GM23338 (cell line): ENCODE measurements around the gene STK17A. TPM values are rescaled to one million over a fixed set of nuclear protein-coding genes. Genes with fewer than 3 reads are reported as not detected.

Experiments
- ATAC-seq: fragments of 200-7000 bp; cut with Tn5 transposase; 3 replicates; pipeline ENCODE4 v1.9.1; 2020
- DNase-seq: peaks from one replicate; pipeline ENCODE4 v3.0.0-alpha.2; 2015; ENCODE audit warnings: low spot score
- H2AFZ ChIP-seq: fragments of 200-600 bp; sonication (generic); 2 replicates; pipeline ENCODE4 v1.8.0; 2016; ENCODE audit warnings: antibody characterized with exemption, mild to moderate bottlenecking, moderate library complexity
- H3F3A ChIP-seq: fragments of 200-600 bp; sonication (generic); replicated peaks from 2 replicates; pipeline ENCODE4 v1.8.0; 2017; ENCODE audit warnings: antibody characterized with exemption, mixed run types, low read depth
- H3K27ac ChIP-seq: fragments of 200-600 bp; sonication (generic); 2 replicates; pipeline ENCODE4 v1.6.1; 2016; ENCODE audit warnings: low read depth
- H3K27me3 ChIP-seq: fragments of 200-600 bp; sonication (generic); 2 replicates; pipeline ENCODE4 v1.8.0; 2016; ENCODE audit warnings: mild to moderate bottlenecking, mixed run types, moderate library complexity; ENCODE audit not compliant: insufficient read depth
- H3K36me3 ChIP-seq: fragments of 200-600 bp; sonication (generic); 2 replicates; pipeline ENCODE4 v1.8.0; 2016; ENCODE audit warnings: mild to moderate bottlenecking; ENCODE audit not compliant: insufficient read depth
- H3K4me1 ChIP-seq: fragments of 200-600 bp; sonication (generic); 2 replicates; pipeline ENCODE4 v1.8.0; 2016; ENCODE audit warnings: mild to moderate bottlenecking, moderate library complexity; ENCODE audit not compliant: insufficient read depth
- H3K4me2 ChIP-seq: fragments of 200-600 bp; sonication (generic); 2 replicates; pipeline ENCODE4 v1.7.1; 2017; ENCODE audit warnings: mixed run types
- H3K4me3 ChIP-seq: fragments of 200-600 bp; sonication (generic); 2 replicates; pipeline ENCODE4 v1.6.1; 2016; ENCODE audit warnings: mixed run types
- H3K79me2 ChIP-seq: fragments of 200-600 bp; sonication (generic); replicated peaks from 2 replicates; pipeline ENCODE4 v1.8.0; 2017; ENCODE audit warnings: mild to moderate bottlenecking; ENCODE audit not compliant: insufficient read depth
- H3K9me2 ChIP-seq: fragments of 200-600 bp; sonication (generic); 2 replicates; pipeline ENCODE4 v1.8.0; 2017; ENCODE audit not compliant: insufficient read depth
- H4K20me1 ChIP-seq: fragments of 200-600 bp; sonication (generic); replicated peaks from 2 replicates; pipeline ENCODE4 v1.8.0; 2017; ENCODE audit warnings: mild to moderate bottlenecking; ENCODE audit not compliant: insufficient read depth
- H3K27ac Mint-ChIP-seq: 2 replicates; pipeline ENCODE4 v1.8.0; 2020; ENCODE audit warnings: inconsistent platforms, mild to moderate bottlenecking, moderate library complexity, mixed read lengths
- H3K27me3 Mint-ChIP-seq: 3 replicates; pipeline ENCODE4 v1.8.0; 2022; ENCODE audit warnings: low read depth, mild to moderate bottlenecking, moderate library complexity, mixed read lengths, inconsistent platforms; ENCODE audit not compliant: insufficient read depth, poor library complexity
- H3K36me3 Mint-ChIP-seq: 3 replicates; pipeline ENCODE4 v1.8.0; 2021; ENCODE audit warnings: low read depth, mild to moderate bottlenecking, inconsistent platforms, moderate library complexity, mixed read lengths
- H3K4me1 Mint-ChIP-seq: 3 replicates; pipeline ENCODE4 v1.8.0; 2020; ENCODE audit warnings: mild to moderate bottlenecking, inconsistent platforms, mixed read lengths
- H3K4me3 Mint-ChIP-seq: 3 replicates; pipeline ENCODE4 v1.8.0; 2021; ENCODE audit warnings: moderate library complexity, mild to moderate bottlenecking, inconsistent platforms, mixed read lengths
- H3K9me3 Mint-ChIP-seq: 3 replicates; pipeline ENCODE4 v1.8.0; 2020; ENCODE audit warnings: moderate library complexity, mild to moderate bottlenecking, inconsistent platforms, mixed read lengths
- CREB1 ChIP-seq: fragments of 250-450 bp; sonication (Bioruptor Pico); IDR thresholded peaks from 2 replicates; pipeline ENCODE4 v1.5.0; 2020; ENCODE audit warnings: low read depth, mild to moderate bottlenecking, moderate library complexity
- EZH2 ChIP-seq: fragments of 200-600 bp; sonication (generic); IDR thresholded peaks from one replicate; pipeline ENCODE4 v1.8.0; 2017; ENCODE audit warnings: antibody characterized with exemption, mild to moderate bottlenecking, low read depth; ENCODE audit not compliant: unreplicated experiment
- EZH2phosphoT487 ChIP-seq: fragments of 200-600 bp; sonication (generic); IDR thresholded peaks from one replicate; pipeline ENCODE4 v1.8.1; 2018; ENCODE audit warnings: antibody characterized with exemption; ENCODE audit not compliant: unreplicated experiment
- JUNB ChIP-seq: IDR thresholded peaks from one replicate; pipeline ENCODE4 v1.6.1; 2016; ENCODE audit warnings: antibody characterized with exemption; ENCODE audit not compliant: unreplicated experiment
- NANOG ChIP-seq: IDR thresholded peaks from 2 replicates; pipeline ENCODE4 v1.6.1; 2016; ENCODE audit warnings: antibody characterized with exemption, borderline replicate concordance
- POLR2AphosphoS5 ChIP-seq: IDR thresholded peaks from 2 replicates; pipeline ENCODE4 v1.6.1; 2016; ENCODE audit warnings: antibody characterized with exemption, low read depth
- STAT1 ChIP-seq: IDR thresholded peaks from one replicate; pipeline ENCODE4 v1.6.1; 2016; ENCODE audit warnings: antibody characterized with exemption; ENCODE audit not compliant: unreplicated experiment
- ZNF114 ChIP-seq: fragments of 250-450 bp; sonication (Bioruptor Pico); IDR thresholded peaks from 2 replicates; pipeline ENCODE4 v1.5.0; 2020; ENCODE audit warnings: mild to moderate bottlenecking, moderate library complexity
- ZNF331 ChIP-seq: fragments of 250-450 bp; sonication (Bioruptor Pico); IDR thresholded peaks from 2 replicates; pipeline ENCODE4 v1.5.0; 2020; ENCODE audit warnings: low read depth, mild to moderate bottlenecking, moderate library complexity
- polyA plus RNA-seq: library from polyadenylated mRNA; unstranded; fragments of >200 nt; fragmentation: Nextera tagmentation; extraction: Ambion mirVana; gene quantifications from 2 replicates; pipeline ENCODE4 v1.2.1, GENCODE V29; 2016
- total RNA-seq: library from RNA; depleted of rRNA; stranded (reverse); fragments of >200 nt; shearing (Covaris generic); gene quantifications from 2 replicates; pipeline ENCODE4 v1.2.3, GENCODE V29; 2014
- TF ChIP-seq, protein P1 (sequence below), 2 experiments: fragments of 200-600 bp in 1 of 2; sonication (generic) in 1 of 2; conservative IDR thresholded peaks; 2 replicates each; pipeline versions ENCODE4 v1.5.1 to v1.6.1; 2016 to 2017; ENCODE audit warnings: antibody characterized with exemption in 2 of 2, low read depth in 2 of 2, mild to moderate bottlenecking in 2 of 2, moderate library complexity in 1 of 2
- TF ChIP-seq, protein P2 (sequence below): fragments of 250-450 bp; sonication (Bioruptor Pico); IDR thresholded peaks from 2 replicates; pipeline ENCODE4 v1.5.0; 2020; ENCODE audit warnings: mild to moderate bottlenecking, moderate library complexity
- TF ChIP-seq, protein P3 (sequence below): IDR thresholded peaks from 2 replicates; pipeline ENCODE4 v1.6.1; 2016; ENCODE audit warnings: antibody characterized with exemption
- TF ChIP-seq, protein P4 (sequence below): IDR thresholded peaks from one replicate; pipeline ENCODE4 v1.6.1; 2018; ENCODE audit warnings: antibody characterized with exemption; ENCODE audit not compliant: unreplicated experiment

The STK17A gene
- total and polyA plus RNA-seq, 2 experiments from 2014 or later, result 21.2 to 21.8 TPM

DNA sequence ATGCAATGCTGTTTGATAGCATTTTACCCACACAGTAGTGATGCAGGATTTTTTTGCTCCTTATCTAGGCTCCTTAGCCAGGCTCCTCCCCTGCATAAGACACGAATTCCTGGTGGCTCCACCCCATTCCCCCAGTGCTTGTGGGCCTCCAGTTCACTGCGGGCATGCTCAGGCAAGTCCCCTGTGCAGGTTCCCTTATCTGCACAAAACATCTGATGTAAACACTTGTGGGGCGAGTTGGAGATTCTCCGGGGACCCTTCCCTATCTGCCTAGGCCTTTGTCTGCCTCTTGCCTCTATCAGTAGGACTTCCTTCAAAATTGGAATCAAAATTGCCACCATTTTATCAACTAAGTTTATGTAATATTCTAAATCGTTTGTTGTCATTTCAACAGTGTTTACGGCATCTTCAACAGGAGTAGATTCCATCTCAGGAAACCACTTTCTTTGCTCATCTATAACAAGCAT, 5.4 kb upstream of the STK17A start:
- H3K79me2 ChIP-seq, result no peaks in the 10 kb centered on the region
- H3K9me3 Mint-ChIP-seq, result 0 out of 3 replicates have a peak, but pooled peaks cover 3% of the 10 kb centered on the region
- H3K4me2 ChIP-seq, result no peak overlapping the region
- TF ChIP-seq EZH2 (no peak), ZNF114 (no peak), STAT1 (no peak), NANOG (no peak), CREB1 (no peak), POLR2AphosphoS5 (no peak), JUNB (no peak), EZH2phosphoT487 (no peak), ZNF331 (CRISPR knock-in tag) (no peak)
- TF ChIP-seq, protein P1, sequence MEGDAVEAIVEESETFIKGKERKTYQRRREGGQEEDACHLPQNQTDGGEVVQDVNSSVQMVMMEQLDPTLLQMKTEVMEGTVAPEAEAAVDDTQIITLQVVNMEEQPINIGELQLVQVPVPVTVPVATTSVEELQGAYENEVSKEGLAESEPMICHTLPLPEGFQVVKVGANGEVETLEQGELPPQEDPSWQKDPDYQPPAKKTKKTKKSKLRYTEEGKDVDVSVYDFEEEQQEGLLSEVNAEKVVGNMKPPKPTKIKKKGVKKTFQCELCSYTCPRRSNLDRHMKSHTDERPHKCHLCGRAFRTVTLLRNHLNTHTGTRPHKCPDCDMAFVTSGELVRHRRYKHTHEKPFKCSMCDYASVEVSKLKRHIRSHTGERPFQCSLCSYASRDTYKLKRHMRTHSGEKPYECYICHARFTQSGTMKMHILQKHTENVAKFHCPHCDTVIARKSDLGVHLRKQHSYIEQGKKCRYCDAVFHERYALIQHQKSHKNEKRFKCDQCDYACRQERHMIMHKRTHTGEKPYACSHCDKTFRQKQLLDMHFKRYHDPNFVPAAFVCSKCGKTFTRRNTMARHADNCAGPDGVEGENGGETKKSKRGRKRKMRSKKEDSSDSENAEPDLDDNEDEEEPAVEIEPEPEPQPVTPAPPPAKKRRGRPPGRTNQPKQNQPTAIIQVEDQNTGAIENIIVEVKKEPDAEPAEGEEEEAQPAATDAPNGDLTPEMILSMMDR (conservative IDR thresholded peaks at IDR 0.05; ENCODE audit: low read depth in 2 of 2), result no peak
- TF ChIP-seq, protein P2, sequence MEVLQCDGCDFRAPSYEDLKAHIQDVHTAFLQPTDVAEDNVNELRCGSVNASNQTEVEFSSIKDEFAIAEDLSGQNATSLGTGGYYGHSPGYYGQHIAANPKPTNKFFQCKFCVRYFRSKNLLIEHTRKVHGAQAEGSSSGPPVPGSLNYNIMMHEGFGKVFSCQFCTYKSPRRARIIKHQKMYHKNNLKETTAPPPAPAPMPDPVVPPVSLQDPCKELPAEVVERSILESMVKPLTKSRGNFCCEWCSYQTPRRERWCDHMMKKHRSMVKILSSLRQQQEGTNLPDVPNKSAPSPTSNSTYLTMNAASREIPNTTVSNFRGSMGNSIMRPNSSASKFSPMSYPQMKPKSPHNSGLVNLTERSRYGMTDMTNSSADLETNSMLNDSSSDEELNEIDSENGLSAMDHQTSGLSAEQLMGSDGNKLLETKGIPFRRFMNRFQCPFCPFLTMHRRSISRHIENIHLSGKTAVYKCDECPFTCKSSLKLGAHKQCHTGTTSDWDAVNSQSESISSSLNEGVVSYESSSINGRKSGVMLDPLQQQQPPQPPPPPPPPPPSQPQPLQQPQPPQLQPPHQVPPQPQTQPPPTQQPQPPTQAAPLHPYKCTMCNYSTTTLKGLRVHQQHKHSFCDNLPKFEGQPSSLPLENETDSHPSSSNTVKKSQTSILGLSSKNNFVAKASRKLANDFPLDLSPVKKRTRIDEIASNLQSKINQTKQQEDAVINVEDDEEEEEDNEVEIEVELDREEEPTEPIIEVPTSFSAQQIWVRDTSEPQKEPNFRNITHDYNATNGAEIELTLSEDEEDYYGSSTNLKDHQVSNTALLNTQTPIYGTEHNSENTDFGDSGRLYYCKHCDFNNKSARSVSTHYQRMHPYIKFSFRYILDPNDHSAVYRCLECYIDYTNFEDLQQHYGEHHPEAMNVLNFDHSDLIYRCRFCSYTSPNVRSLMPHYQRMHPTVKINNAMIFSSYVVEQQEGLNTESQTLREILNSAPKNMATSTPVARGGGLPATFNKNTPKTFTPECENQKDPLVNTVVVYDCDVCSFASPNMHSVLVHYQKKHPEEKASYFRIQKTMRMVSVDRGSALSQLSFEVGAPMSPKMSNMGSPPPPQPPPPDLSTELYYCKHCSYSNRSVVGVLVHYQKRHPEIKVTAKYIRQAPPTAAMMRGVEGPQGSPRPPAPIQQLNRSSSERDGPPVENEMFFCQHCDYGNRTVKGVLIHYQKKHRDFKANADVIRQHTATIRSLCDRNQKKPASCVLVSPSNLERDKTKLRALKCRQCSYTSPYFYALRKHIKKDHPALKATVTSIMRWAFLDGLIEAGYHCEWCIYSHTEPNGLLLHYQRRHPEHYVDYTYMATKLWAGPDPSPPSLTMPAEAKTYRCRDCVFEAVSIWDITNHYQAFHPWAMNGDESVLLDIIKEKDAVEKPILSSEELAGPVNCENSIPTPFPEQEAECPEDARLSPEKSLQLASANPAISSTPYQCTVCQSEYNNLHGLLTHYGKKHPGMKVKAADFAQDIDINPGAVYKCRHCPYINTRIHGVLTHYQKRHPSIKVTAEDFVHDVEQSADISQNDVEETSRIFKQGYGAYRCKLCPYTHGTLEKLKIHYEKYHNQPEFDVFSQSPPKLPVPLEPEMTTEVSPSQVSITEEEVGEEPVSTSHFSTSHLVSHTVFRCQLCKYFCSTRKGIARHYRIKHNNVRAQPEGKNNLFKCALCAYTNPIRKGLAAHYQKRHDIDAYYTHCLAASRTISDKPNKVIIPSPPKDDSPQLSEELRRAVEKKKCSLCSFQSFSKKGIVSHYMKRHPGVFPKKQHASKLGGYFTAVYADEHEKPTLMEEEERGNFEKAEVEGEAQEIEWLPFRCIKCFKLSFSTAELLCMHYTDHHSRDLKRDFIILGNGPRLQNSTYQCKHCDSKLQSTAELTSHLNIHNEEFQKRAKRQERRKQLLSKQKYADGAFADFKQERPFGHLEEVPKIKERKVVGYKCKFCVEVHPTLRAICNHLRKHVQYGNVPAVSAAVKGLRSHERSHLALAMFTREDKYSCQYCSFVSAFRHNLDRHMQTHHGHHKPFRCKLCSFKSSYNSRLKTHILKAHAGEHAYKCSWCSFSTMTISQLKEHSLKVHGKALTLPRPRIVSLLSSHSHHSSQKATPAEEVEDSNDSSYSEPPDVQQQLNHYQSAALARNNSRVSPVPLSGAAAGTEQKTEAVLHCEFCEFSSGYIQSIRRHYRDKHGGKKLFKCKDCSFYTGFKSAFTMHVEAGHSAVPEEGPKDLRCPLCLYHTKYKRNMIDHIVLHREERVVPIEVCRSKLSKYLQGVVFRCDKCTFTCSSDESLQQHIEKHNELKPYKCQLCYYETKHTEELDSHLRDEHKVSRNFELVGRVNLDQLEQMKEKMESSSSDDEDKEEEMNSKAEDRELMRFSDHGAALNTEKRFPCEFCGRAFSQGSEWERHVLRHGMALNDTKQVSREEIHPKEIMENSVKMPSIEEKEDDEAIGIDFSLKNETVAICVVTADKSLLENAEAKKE (CRISPR knock-in tag), result no peak
- TF ChIP-seq, protein P3, sequence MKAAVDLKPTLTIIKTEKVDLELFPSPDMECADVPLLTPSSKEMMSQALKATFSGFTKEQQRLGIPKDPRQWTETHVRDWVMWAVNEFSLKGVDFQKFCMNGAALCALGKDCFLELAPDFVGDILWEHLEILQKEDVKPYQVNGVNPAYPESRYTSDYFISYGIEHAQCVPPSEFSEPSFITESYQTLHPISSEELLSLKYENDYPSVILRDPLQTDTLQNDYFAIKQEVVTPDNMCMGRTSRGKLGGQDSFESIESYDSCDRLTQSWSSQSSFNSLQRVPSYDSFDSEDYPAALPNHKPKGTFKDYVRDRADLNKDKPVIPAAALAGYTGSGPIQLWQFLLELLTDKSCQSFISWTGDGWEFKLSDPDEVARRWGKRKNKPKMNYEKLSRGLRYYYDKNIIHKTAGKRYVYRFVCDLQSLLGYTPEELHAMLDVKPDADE, result no peak
- TF ChIP-seq, protein P4, sequence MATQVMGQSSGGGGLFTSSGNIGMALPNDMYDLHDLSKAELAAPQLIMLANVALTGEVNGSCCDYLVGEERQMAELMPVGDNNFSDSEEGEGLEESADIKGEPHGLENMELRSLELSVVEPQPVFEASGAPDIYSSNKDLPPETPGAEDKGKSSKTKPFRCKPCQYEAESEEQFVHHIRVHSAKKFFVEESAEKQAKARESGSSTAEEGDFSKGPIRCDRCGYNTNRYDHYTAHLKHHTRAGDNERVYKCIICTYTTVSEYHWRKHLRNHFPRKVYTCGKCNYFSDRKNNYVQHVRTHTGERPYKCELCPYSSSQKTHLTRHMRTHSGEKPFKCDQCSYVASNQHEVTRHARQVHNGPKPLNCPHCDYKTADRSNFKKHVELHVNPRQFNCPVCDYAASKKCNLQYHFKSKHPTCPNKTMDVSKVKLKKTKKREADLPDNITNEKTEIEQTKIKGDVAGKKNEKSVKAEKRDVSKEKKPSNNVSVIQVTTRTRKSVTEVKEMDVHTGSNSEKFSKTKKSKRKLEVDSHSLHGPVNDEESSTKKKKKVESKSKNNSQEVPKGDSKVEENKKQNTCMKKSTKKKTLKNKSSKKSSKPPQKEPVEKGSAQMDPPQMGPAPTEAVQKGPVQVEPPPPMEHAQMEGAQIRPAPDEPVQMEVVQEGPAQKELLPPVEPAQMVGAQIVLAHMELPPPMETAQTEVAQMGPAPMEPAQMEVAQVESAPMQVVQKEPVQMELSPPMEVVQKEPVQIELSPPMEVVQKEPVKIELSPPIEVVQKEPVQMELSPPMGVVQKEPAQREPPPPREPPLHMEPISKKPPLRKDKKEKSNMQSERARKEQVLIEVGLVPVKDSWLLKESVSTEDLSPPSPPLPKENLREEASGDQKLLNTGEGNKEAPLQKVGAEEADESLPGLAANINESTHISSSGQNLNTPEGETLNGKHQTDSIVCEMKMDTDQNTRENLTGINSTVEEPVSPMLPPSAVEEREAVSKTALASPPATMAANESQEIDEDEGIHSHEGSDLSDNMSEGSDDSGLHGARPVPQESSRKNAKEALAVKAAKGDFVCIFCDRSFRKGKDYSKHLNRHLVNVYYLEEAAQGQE, result no peak
- H3K4me1 ChIP-seq, result peaks cover 7% of the 10 kb centered on the region; the same call in 1 of the 2 replicates
- H3K4me3 Mint-ChIP-seq, result no peak overlapping the region
- H3K27ac Mint-ChIP-seq, result peak overlapping the region; percentile 39; the same call in 1 of the 2 replicates
- H2AFZ ChIP-seq, result no peak overlapping the region; the same call in 1 of the 2 replicates
- no peaks in the 10 kb centered on the region for H4K20me1 ChIP-seq
- H3K36me3 Mint-ChIP-seq, result no peaks in the 10 kb centered on the region; the same call in 2 of the 3 replicates
- no peak overlapping the region for H3K27ac ChIP-seq
- no peaks in the 10 kb centered on the region for H3K36me3 ChIP-seq
- peaks cover 17% of the 10 kb centered on the region for H3K4me1 Mint-ChIP-seq
- no peak overlapping the region for H3K4me3 ChIP-seq
- ATAC-seq (peak; percentile 44; the same call in 1 of the 3 replicates), DNase-seq (no peak)
- peaks cover 12% of the 10 kb centered on the region for H3K9me2 ChIP-seq
- H3K27me3 Mint-ChIP-seq, result no peaks in the 10 kb centered on the region
- H3F3A ChIP-seq, result no peaks in the 10 kb centered on the region
- no peaks in the 10 kb centered on the region for H3K27me3 ChIP-seq
